Measurements from ENCODE around the gene COL24A1.
"Not testable (repeated sequence)": the region's sequence is repeated elsewhere in the genome, so short reads cannot be mapped to it uniquely, and the experiment has no call there.

COL24A1 gene

DNA sequence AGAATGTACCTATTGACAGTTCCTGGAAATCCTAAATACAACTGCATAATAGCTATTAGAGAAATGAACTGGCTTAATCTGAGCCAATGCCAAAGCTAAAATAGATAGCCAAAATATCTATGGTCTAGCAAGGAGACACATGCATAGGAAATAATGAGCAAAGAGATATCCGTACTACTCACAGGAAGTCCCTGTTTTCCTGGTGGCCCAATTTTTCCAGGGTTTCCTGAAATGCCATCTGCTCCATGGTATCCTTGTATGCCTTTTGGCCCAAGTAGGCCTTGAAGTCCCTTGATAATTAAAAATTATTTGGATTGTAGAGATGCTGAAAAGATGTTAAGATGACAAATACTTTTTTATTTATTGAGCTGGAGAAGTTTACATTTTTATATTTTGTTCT is 340.0 kb downstream of the COL24A1 start:
- TF ChIP-seq, protein P1, sequence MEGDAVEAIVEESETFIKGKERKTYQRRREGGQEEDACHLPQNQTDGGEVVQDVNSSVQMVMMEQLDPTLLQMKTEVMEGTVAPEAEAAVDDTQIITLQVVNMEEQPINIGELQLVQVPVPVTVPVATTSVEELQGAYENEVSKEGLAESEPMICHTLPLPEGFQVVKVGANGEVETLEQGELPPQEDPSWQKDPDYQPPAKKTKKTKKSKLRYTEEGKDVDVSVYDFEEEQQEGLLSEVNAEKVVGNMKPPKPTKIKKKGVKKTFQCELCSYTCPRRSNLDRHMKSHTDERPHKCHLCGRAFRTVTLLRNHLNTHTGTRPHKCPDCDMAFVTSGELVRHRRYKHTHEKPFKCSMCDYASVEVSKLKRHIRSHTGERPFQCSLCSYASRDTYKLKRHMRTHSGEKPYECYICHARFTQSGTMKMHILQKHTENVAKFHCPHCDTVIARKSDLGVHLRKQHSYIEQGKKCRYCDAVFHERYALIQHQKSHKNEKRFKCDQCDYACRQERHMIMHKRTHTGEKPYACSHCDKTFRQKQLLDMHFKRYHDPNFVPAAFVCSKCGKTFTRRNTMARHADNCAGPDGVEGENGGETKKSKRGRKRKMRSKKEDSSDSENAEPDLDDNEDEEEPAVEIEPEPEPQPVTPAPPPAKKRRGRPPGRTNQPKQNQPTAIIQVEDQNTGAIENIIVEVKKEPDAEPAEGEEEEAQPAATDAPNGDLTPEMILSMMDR (IDR thresholded peaks at IDR 0.05; ENCODE audit: extremely low read depth, missing control alignments), result no peak
- DNase-seq (ENCODE audit: low spot score), result no peak

DNA sequence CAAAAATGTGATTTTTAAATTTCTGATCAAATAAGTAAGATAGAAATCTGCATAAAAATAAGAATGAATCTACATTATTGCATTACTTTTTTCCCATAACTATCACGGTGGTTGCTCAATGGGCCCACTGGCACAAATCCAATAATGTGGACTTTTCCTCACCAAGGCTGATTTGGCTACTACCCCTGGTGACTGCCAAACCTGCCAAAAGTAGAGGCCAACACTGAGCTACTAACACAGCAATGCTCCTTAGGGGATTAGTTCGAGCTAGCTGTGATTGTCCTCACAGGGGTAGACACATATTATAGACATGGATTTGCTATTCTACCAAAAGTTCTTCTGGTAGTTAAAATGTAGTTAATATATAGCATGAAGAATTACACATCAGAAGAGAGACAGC is 340.7 kb downstream of the COL24A1 start:
- TF ChIP-seq, protein P1 (IDR thresholded peaks at IDR 0.05; ENCODE audit: extremely low read depth, missing control alignments), result no peak
- DNase-seq (ENCODE audit: low spot score), result no peak

DNA sequence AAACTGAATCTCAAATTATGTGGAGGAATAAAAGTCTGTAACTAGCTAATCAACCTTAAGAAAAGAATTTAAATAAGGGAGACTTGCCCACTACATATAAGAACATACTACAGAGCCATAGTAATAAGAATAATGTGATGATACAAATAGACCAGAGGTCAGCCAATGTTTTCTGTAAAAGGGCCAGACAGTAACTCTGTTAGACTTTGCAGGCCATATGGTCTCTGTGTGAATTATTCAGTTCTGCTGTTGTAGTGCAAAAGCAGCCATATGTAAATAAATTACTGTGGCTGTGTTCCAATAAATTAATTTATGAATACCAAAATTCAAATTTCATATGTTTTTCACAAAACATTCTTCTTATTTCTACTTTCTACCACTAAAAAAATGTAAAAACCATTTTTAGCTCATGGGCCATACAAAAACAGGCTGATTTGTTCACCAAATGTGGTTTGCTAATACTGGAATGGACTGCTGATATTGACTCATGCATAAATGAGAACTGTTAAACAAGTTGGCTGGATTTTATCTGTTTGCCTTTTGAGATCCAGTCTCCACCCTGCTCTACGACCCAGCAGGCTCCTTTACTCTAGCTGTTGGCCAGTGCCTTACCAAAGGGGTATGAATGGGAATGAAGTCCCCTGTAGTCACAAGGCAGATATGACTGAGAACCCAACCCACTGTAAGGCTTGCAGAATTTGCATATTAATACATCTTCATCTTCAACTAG is 350.2 kb downstream of the COL24A1 start:
- no peak for DNase-seq (ENCODE audit: low spot score)
- TF ChIP-seq, protein P1 (IDR thresholded peaks at IDR 0.05; ENCODE audit: extremely low read depth, missing control alignments), result no peak

DNA sequence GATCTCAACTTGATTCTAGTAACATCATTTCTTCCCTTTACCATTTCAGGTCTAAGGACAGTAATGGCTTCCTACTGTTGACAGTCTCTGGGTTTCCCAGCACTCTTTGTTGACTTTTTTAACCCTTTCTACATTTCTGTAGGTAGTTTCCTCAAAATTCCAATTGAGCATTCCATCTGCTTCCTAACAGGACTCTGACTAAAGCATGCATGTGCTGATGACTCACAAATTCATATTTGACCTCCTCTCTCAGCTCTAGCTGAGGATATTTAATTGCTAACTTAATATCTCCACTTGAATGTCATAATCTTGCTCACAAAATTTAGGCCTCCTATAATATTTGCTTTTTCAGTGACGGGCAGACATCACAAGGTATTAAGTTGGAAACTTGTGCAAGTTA is 355.1 kb downstream of the COL24A1 start:
- TF ChIP-seq, protein P1 (IDR thresholded peaks at IDR 0.05; ENCODE audit: extremely low read depth, missing control alignments), result no peak

DNA sequence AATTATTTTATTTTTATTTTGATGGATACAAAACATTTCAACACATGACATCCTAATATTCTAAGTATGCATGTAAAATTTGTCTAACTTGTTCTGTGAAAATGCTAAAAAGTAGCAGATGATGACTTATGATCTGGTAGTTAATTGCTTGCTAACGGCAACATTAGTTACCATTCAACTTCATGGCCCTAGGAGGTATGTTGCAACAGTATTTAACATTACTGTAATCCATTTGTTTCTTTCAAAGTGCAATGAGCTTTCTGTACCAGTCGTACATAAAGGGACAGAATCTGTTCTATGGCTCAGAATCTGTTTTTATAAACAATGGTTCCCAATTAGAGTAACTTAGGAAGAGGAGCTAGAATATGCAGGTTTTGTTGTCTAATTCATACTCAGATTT is 356.8 kb downstream of the COL24A1 start:
- no peak for DNase-seq (ENCODE audit: low spot score)
- TF ChIP-seq, protein P1 (IDR thresholded peaks at IDR 0.05; ENCODE audit: extremely low read depth, missing control alignments), result no peak

More for the DNA sequence above, 355.1 kb downstream of the COL24A1 start:
- no peak for DNase-seq (ENCODE audit: low spot score)

DNA sequence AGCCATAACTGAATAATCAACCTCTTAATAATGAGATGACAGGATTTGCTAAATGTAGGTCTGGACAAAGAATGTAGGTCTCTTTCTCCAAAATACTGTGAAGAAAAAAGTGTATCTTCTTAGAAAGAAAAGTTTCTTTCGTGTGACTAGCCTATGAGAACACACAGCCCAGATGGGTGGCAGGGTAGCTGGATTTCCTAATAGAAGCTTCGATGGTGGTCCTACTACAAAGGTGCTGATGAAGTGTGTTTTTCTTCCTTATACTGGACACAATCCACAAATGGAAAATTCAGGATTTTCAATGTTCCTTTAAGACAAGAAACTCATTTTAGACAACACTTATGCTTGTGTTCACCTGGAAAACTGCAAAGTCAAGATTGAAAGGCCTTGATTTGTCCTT is 358.2 kb downstream of the COL24A1 start:
- DNase-seq (ENCODE audit: low spot score), result no peak
- TF ChIP-seq, protein P1 (IDR thresholded peaks at IDR 0.05; ENCODE audit: extremely low read depth, missing control alignments), result no peak

DNA sequence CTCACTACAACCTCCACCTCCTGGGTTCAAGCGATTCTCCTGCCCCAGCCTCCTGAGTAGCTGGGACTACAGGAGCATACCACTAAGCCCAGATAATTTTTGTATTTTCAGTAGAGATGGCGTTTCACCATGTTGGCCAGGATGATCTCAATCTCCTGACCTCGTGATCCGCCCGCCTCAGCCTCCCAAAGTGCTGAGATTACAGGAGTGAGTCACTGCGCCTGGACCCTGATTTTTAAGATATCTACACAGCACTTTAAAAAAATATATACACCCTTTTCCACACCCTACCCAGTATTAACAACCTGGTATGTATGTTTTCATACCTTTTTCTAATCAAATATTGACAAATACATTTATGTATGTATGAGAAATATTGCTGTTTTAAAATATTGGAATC is 379.6 kb downstream of the COL24A1 start:
- not testable (repeated sequence) for DNase-seq (ENCODE audit: low spot score)

DNA sequence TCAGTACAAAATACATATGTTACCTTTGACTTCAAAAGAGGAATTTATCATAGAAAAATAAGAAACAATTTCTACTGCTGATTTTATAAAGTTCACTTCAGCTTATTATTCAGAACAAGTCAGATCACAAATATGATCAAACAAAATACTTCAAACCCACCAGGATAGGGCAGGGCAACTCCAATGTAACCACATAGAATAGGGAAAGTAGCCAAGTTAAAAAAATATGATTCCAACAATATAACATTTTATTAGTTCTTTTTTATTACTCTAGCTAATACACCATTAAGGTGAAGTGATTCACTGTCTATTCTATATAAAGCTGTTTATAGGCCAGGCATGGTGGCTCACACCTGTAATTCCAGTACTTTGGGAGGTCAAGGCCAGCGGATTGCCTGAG is 393.8 kb downstream of the COL24A1 start:
- DNase-seq (ENCODE audit: low spot score), result no peak
- TF ChIP-seq, protein P1 (IDR thresholded peaks at IDR 0.05; ENCODE audit: extremely low read depth, missing control alignments), result no peak
